Activated CD4-positive, CD25-positive, alpha-beta regulatory T cell treated with anti-CD3 and anti-CD28 coated beads, Interleukin-2, amount 50 U/mL, for 72 hours (primary cell): ENCODE results near the gene NGRN.
"Not testable (repeated sequence)": the region's sequence is repeated elsewhere in the genome, so short reads cannot be mapped to it uniquely, and the experiment has no call there.

Experiments
- DNase-seq: peaks from one replicate; pipeline ENCODE4 v3.0.0; 2021

NGRN gene

DNA sequence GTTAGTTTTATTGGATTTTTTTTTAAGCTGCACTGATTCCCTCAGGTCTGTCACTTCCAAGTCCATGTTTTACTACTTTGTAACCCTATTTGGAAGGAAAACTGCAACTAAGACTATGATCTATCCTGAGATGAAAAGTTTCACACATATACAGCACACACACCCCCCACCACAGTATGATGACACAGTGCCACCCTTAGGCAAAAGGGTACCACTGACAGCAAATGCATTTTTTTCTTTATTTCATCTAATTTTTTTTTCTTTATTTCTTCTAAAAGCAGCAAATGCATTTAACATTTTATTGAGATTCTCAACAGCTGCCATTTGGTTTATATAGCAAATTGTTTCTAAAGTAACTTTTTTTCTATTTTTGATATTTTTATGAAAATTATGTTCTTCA is 21.2 kb downstream of the NGRN start:
- DNase-seq = no peak

DNA sequence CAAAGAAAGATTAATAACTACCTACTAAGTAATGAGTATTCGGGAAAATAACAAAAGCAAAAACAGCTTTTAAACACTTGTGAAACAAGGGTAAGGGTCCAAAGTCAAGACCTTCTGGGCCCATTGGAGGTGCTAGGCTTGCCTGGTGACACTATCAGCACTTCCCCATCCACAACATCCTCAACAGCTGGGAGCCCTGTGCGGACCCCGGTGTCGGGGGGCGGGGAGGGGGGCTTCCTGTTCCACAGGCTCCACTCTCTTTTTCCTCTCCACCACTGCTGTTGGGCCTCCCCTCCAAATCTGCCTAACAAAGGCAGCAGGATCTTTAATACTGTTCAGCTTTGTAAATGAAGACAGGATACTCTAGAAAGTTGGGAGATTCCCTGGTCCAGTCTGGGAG is 21.6 kb downstream of the NGRN start:
- DNase-seq = no peak

DNA sequence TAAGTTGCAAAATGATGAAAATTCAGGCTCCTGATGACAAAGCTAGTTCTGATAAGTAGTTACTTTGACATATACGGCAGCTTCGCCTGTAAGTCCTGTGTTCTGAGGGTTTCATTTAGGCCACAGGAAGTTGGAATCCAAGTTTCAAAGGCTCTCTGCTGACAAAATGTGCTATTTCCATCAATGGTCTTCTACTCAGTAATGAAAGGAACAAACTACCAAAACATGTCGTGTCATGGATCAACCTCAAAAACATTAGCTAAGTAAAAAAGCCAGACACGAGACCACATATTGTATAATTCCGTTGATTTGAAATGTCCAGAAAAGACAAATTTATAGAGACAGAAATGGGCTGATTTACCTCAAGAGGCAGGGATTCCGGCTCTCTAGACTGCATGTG is 22.5 kb downstream of the NGRN start:
- no peak for DNase-seq

DNA sequence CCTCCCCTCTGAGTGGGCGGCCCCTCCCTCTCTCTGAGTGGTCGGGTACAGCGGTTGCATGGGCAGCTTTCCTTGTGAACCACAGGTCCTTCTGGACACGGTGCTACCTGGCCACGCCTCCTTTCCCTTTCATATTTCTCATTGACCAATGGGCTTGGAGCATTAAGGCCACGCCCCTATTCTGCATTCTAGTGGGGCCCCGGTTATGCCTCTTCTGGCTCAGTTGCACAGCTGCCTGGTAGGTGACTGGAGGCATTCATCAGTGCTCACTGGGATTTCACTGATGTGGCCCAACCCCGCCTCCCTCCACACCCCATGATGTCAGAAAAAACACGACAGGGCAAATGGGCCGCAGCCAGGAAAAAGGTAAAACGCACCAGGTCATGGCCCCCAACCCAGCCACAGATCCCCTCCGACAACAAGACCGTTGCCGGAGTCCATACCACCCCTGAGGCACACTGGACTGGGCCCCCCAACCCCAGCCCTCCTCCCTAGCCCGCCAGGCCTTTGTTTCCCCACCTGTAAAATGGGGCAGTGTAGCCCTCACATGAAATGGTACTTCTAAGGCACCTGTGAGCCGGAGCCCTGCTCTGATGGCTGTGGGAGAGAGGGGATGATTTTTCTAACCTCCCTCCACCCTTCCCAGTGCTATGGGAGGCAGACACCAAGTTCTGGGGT is 26.3 kb downstream of the NGRN start:
- DNase-seq = no peak

DNA sequence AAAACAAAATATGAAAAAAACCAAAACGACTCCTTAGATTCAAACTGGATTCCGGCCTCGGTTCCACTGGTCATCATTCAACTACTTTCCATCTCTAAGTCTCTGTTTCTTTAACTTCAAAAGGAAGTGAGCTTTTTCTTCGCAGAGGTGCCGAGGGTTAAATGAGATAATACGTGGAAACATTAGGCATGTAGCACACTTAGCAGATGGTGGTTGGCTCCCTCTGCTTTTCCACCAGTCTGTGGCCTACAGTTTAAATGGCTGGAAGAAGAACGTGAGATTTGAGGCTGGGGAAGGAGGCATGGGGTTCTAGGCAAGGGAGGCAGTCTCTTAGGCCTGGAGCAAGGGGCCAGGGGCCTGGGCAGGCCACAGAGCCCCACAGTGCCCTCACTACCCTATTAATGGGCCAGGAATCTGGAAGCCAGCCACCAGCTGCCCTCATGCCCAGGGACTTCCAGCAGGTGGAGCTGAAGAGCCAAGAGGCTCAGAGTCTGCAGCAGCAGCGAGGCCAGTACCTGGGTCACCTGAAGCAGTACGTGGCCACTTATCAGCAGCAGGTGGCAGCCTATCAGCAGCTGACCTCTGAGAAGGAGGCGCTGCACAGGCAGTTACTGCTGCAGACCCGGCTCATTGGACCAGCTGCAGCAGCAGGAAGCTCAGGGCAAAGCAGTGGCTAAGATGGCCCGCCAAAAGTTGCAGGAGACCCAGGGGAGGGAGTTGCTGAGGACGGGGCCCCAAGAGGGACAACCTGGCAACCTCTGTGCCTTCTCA is 27.8 kb downstream of the NGRN start:
- DNase-seq = peak; percentile 68

DNA sequence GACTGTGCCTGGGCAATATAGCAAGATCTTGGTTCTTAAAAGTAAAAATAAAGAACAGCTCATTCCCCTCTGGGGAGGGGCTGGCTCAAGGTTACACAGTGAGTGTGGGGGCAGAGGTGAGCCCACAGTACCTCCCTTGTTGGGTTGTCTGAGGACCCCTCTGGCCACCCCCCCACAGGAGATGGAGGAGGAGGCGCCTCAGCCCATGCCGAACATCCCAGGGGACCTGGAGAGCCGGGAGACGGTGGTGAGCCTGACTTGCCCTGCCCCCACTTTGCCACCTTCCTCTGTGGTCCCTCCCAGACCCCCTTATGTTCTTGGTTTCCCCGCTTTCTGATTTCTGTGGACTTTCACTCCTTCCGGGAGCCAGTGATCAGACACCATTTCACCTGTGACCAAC is 28.7 kb downstream of the NGRN start:
- DNase-seq = no peak

DNA sequence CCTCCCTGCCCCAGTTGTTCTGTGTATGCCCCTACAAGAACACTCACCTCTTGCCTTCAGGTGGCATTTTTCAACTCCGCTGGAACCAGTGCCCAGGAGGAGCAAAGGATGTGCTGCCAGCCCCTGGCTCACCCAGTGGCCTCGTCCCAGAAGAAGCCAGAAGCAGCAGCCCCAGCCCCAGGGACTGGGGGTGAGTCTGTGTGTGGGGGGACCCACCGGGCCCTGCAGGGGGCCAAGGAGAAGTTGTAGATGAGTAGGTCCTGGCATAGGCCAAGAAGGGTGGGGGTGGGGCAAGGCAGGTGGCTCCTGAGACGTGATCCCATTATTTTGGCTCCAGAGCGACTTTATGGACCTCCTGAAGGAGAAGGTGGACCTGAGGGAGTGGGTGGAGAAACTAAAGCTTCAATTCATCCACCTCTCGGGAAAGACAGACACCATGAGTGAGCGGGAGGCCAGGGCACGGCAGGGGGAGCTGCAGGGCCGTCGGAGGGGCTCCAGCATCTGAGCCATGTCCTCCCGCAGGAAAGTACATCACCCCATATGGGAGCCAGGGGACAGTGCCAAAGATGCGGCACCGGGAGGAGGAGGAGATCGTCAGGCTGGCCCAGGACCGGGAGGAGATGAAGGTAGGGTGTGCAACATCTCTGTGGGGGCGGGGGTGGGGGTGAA is 29.3 kb downstream of the NGRN start:
- no peak for DNase-seq

DNA sequence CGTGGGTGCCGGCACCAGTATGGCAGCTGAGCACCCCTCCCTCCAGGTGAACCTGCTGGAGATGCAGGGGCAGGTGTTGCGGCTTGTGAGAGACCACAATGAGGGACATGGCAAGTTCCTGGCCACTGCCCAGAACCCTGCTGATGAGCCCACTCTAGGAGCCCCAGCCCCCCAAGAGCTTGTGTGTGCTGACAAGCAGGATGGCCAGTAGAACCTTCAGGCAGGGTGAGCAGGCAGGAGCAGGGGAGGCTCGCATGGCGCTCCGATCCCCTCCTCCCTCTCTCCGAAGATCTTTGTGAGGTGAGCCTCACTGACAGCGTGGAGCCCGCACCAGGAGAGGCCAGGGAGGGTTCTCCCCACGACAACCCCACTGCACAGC is 29.8 kb downstream of the NGRN start:
- no peak for DNase-seq

DNA sequence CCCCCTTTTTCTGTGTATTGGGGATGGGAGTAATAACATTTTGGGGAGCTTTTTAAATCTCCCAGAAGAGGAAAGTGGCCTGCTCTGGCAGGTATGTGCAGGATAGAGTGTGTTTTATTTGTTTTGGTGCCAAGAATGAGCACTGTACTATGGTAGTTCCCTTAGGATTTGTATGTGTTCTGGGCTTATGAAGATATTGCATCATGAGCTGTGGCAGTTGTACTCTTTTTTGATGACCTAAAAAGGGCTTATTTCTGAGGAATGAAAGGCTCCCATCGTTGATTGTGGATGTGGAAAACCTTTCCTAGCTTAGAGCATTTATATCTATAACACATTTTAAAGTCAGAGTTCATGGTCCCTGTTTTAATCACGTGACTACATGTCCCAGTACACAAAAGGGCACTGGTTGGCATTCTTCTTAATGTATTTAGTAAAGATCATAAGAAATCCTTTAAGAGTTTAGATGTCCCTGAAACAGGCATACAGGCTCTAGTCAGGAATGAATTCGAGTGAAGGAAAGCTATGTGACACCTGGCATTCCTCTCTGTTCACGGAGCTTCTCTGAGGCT is 30.9 kb downstream of the NGRN start:
- DNase-seq = not testable (repeated sequence)

DNA sequence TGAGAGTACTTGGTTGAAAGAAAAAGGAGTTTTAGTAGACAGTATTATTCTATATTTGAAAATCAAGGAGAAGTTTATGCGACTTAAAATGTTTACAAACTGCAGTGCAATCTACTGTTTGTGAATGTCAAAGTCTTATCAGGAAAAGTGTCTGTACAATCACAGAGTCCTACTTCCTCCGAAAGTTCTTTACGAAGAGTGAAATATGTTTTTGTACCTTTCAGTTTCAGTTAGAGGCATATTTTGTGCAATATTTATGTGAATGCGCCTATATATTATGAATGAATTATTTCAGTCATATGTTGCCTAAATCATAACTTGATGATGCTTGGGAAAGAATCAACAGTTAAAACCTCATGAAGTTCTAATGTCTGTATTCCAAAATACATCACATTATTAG is 31.5 kb downstream of the NGRN start:
- DNase-seq = no peak

DNA sequence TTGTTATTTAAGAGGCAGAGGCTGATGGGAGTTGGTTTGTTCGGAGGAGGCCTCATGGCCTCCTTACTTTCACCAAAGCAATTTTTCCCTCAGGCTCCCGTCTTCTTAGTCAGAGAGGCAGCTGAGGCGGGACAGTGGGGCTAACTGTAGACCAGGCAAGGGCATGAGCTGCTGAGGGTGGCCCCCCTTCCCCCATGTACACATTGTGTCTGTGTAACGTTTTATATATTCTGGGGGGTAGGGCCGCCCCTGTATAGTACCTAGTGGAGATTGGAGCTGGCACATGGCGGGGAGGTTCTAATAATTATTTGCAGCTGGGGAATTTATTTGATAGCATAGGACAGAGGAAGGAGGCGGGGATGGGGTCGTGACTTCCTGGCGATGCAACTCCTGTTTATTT is 35.1 kb downstream of the NGRN start:
- no peak for DNase-seq

DNA sequence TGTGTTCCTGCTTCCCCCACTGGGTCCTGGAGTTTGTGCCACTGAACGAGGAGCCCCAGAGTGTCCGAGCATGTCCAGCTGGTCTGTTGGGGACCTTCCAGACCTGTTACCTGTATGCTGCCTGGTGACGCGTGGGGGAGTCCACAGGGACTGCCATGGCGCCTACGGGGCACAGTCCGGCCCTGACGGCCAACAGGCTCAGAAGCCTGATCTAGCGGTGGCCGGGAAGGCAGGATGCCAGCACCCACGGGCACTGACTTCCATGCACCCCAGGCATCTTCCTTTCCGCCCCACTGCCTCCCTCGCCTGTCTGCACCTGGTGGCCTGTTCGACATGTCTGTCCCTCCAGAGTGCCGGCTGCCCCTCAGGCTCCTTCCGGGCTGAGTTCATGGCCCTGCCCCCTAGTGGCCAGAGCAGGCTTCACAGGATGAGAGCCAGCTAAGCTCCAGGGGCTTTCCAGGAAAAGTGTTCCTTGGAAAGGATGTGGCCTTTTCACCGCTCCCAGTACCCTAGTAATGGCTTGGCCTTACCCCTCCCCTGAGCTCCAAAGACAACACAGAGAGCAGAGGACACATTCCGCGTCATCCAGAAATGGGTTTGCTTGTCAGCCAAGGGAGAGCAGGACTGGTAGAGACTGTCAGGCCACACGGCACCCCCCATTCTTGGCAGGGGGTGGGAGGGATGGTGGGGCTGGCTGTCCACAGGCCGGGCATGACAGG is 35.7 kb downstream of the NGRN start:
- DNase-seq = peak; percentile 69

DNA sequence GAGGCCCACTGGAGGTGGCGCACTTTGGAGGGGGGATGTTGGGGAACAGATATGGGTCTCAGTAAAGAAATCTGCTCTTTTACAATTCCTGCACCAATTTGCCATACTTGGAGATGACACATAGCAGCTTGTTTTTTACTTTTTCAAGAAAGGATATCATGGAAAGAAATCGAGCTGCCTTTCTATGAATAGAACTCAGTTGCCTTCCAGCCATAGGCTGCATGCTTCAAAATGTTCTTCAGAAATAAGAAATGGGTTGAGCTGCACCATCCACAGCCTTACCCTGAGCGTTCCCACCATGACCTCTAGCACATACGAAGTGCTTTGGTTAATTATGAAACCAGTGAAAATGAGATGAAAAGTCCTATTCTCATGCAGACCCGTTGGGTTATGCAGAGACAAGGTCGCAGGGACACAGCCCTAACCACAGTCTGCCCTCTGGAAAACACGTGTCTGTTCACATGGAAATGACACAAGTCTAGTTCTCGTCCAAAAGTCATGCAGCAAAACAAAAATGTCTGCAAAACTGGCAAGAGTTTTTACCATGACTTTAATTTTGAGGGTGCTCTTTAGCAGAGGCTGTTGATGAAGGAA is 36.3 kb downstream of the NGRN start:
- DNase-seq = no peak

DNA sequence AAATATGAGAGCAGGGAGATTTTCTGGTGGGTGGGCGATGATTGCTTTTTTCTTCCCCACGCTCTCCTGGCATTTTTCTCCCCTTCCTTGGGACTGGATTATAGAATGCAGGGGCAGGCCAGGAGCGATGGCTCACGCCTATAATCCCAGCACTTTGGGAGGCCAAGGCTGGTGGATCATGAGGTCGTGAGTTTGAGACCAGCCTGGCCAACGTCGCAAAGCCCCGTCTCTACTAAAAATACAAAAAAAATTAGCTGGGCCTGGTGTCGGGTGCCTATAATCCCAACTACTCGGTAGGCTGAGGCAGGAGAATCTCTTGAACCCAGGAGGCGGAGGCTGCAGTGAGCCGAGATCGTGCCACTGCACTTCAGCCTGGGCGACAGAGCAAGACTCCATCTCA is 39.9 kb downstream of the NGRN start:
- DNase-seq = not testable (repeated sequence)

DNA sequence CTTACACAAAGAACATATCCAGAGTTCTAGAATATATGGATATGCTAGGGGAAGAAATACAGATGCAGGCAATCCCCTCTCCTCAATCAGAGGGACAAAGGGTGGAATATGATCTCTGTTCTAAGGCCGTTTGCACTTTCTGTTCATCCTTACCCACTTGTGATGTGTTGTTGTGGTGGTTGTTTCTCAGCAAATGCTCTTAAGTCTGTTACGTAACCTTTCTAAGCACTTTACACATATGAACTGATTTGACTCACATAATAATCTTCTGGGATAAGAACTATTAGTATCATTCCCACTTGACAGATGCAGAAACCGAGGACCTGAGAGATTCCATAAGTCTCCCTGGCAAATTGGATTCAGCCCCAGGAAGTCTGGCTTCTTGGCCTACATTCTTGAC is 40.5 kb downstream of the NGRN start:
- no peak for DNase-seq

DNA sequence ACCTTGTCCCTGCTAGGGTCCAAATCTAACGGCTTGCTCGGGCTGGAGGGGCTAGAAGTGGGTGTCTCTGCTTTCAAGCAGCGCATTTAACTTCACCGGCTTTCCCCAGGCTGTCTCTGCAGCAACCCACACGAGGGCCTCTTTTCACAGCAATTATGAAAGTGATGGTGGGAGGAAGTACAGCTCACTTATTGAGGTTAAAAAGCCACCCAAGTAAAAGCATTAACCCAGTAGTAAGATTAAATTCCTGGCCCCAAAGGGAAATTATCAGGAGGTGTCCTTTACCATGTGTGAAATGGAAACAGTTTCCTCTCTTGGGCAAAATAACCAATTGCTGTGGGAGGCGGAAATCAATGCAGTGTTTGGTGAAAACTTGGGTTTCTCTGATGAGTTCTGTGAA is 41.1 kb downstream of the NGRN start:
- DNase-seq = no peak

DNA sequence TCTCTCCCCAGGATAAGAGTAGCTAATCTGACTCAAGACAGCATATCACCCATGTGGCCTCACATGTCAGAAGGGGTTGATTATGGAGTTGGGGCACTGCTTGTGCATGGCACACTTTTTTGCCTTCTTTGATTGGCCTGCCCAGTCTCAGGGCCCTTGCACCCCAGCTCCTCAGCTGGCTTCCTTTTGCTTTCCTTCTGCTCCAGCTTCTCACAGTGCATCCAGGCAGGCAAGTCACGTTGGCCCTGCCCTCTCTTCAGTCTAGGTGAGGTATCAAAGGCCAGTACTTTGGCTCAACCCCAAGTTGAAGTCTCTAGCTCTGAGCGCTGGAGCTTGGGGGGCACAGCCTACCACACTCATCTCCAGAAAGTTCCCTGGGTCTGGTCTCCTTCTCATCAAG is 42.2 kb downstream of the NGRN start:
- no peak for DNase-seq

DNA sequence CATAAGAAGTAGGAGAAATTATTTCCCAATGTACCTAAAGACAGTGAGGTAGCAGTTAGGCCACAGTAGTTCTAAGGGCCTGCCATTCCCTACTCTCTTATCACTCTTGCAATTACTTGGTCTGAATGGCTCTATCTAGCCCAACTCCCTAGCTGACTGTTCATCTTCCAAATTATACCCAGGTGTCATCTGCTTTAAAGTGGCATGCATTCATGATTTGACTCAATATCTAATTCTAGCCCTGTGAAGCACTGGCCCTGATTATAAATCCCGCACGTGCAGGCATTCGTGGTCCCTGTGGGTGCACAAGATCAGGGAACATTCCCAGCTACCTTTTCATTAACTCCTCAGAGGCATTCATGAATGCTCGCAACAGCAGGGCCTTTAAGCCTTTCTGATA is 43.5 kb downstream of the NGRN start:
- no peak for DNase-seq

DNA sequence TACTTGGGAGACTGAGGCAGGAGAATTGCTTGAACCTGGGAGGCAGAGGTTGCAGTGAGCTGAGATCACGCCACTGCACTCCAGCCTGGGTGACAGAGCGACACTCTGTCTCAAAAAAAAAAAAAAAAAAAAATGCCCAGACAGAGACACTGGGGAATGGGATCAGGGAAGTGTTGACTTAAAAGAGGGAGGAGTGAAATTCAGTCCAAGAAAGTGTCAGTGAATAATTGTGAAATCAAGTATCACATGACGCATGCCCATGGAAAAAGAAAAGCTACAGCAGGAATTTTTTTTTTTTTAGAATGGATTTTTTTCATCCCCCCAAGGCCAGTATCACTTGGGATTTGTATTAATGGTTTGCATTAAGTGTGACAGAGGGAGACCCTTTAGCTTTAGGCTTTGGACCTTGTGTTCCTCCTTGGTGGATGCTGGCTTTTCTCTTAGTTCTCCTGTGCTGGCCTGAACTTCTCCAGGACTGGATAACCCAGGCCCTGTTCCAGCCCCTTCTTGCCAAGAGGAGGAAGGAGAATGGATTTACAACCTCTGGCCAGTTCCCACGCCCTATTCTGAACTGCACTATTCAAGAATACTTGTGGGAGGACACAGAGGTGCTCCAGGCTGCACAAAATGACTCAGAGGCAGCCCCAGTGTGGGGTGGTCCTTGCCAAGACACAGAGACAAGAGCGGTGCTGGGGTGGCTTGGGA is 50.0 kb downstream of the NGRN start:
- DNase-seq = no peak

DNA sequence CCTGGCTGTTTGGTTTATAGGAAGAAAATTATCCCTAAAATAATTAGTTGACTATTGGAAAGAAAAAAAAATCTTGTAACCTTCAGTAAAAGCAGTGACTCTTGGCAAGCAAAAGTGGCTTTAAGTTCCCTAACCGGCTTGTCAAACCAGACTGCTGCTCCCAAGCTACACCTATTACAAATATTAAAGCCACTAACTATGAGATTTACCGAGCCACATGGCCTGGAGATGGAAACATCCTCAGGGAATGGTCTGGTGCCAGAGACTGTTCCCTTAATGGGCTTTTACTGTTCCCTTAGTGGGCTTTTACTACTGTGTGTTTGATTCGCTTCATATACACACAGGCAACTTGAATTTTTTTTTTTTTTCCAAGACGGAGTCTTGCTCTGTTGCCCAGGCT is 50.7 kb downstream of the NGRN start:
- DNase-seq = no peak

DNA sequence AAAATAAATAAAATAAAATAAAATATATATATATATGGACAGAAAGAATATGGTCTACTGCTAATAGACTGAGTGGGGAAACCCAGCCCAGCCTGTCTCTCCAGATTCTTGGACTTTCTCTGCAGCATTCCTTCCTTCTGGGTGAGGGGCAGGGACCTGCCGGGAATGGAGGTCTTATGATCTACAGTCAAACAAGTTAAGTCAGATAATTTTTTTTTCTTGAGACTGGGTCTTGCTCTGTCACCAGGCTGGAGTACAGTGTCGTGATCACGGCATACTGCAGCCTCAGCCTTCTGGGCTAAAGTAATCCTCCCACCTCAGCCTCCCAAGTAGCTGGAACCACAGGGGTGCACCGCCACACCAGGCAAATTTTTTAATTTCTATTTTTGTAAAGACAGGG is 53.1 kb downstream of the NGRN start:
- no peak for DNase-seq
